Lung (tissue), 12 donors: Measurements from ENCODE around the gene A3GALT2. TPM values are rescaled to one million over a fixed set of nuclear protein-coding genes. Genes with fewer than 3 reads are reported as not detected.

Source experiments
- ATAC-seq: fragments of 200-7000 bp; cut with Tn5 transposase; one replicate; pipeline ENCODE4 v1.9.1; 2020; ENCODE audit warnings: moderate number of reproducible peaks; ENCODE audit not compliant: insufficient read depth, low FRiP score
- DNase-seq, 3 donors: peaks; one replicate each; pipeline ENCODE4 v3.0.0-alpha.2; 2013 to 2017
- H3K27ac ChIP-seq, 2 donors: one replicate each; pipeline ENCODE4 v1.5.1; 2013; ENCODE audit warnings: mild to moderate bottlenecking in 2 of 2, moderate library complexity in 2 of 2, control low read depth in 1 of 2, inconsistent platforms in 1 of 2, low read depth in 1 of 2, low read length in 1 of 2
- H3K27me3 ChIP-seq, 3 donors: one replicate each; pipeline ENCODE4 v1.5.1; 2013; ENCODE audit warnings: low read length in 2 of 3; ENCODE audit not compliant: control insufficient read depth in 3 of 3, insufficient read depth in 3 of 3
- H3K36me3 ChIP-seq, 4 donors: one replicate each; pipeline ENCODE4 v1.5.1; 2013; ENCODE audit warnings: low read length in 4 of 4, mild to moderate bottlenecking in 1 of 4, moderate library complexity in 1 of 4; ENCODE audit not compliant: control insufficient read depth in 4 of 4, insufficient read depth in 4 of 4
- H3K4me1 ChIP-seq, 5 donors: one replicate each; pipeline ENCODE4 v1.5.1; 2013; ENCODE audit warnings: low read length in 5 of 5, mild to moderate bottlenecking in 2 of 5, moderate library complexity in 1 of 5; ENCODE audit not compliant: control insufficient read depth in 5 of 5, insufficient read depth in 5 of 5
- H3K4me3 ChIP-seq: one replicate; pipeline ENCODE4 v1.5.1; 2013; ENCODE audit warnings: mild to moderate bottlenecking, control low read depth, moderate library complexity
- H3K9ac ChIP-seq, 2 donors: one replicate each; pipeline ENCODE4 v1.5.1; 2013; ENCODE audit warnings: low read length in 2 of 2, control low read depth in 1 of 2; ENCODE audit not compliant: insufficient read depth in 1 of 2
- H3K9me3 ChIP-seq, 4 donors: one replicate each; pipeline ENCODE4 v1.5.1; 2013; ENCODE audit warnings: low read length in 3 of 4, mild to moderate bottlenecking in 1 of 4, moderate library complexity in 1 of 4; ENCODE audit not compliant: control insufficient read depth in 4 of 4, insufficient read depth in 3 of 4
- WGBS, 2 donors: extraction: QIAGEN DNeasy Blood & Tissue Kit; methylation state at CpG; one replicate each; pipeline ENCODE4 v1.1.7; 2013; 5-methylcytosine and 5-hydroxymethylcytosine counted together
- polyA plus RNA-seq, 2 donors: library from polyadenylated mRNA; stranded (reverse); fragments of 200-250 nt; gene quantifications; one replicate each; pipeline ENCODE4 v1.2.1, GENCODE V29; 2013
- total RNA-seq, 2 donors: library from RNA; depleted of rRNA in 1 of 2; stranded (reverse); fragments of >200 nt in 1 of 2; gene quantifications; one replicate each; pipeline ENCODE4 v1.2.1, GENCODE V29; 2014 to 2021
- TF ChIP-seq, protein P1 (sequence below): IDR thresholded peaks from 2 replicates; pipeline ENCODE4 v1.5.1; 2012; ENCODE audit warnings: mild to moderate bottlenecking; ENCODE audit errors: control extremely low read depth, extremely low read depth
- donor health status: control.
- donor health status: control.
- donor health status: Bipolar disorder and iron deficiency.
- donor health status: healthy.
- donor health status: DM: yes; HTN: yes; CAD: no.

A3GALT2 gene
- total and polyA plus RNA-seq, 4 donors = 0.07 to 0.28 TPM; not detected in 2

DNA sequence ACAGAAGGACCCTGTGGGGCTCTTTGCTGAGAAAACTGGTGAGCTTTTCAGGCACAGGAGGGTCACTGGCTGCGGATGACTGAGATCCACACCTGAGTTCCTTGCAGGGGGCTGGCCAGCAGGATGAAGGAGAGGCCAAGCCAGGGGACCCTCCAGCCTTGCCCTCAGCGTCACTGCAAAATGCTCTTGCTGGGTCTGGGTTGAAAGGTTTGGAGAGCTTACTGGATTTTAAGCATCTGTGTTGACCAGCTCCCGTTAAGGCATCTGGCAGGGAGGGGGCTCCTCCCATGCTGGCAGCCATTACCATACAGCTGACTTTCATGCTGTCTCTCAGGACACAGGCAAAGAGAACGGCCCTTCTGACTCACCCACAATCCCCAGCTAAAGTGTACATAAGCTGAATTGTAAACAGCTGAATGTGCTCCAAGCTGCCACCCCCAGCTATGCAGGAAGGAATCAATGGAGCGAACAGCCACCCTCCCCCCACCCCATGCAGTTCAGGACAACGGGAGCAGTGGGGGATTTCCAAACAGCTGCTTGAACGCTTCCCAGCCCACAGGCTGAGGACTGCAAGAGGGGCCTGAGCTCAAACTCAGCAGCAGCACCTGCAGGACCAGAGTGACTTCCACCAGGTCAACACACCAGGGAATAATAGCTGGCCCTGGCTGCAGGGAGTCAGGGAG is 21.3 kb upstream of the A3GALT2 start:
- Histone ChIP-seq H3K27ac (peak overlapping the region; percentile 91 to 95), H3K9ac (peak overlapping the region; percentile 17 to 27), H3K36me3 (peaks cover 0 to 15% (median 4%) of the 10 kb centered on the region in 4 donors), H3K27me3 (no peaks in the 10 kb centered on the region), H3K9me3 (no peaks in the 10 kb centered on the region), H3K4me3 (no peak overlapping the region), H3K4me1 (peaks cover 36 to 78% (median 70%) of the 10 kb centered on the region in 5 donors)
- peak; percentile 88 to 94 (median 93) for DNase-seq
- TF ChIP-seq, protein P1, sequence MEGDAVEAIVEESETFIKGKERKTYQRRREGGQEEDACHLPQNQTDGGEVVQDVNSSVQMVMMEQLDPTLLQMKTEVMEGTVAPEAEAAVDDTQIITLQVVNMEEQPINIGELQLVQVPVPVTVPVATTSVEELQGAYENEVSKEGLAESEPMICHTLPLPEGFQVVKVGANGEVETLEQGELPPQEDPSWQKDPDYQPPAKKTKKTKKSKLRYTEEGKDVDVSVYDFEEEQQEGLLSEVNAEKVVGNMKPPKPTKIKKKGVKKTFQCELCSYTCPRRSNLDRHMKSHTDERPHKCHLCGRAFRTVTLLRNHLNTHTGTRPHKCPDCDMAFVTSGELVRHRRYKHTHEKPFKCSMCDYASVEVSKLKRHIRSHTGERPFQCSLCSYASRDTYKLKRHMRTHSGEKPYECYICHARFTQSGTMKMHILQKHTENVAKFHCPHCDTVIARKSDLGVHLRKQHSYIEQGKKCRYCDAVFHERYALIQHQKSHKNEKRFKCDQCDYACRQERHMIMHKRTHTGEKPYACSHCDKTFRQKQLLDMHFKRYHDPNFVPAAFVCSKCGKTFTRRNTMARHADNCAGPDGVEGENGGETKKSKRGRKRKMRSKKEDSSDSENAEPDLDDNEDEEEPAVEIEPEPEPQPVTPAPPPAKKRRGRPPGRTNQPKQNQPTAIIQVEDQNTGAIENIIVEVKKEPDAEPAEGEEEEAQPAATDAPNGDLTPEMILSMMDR = no peak
- WGBS, 2 donors = 23 to 46% methylated on average over 7 of the region's 7 CpGs
- peak; percentile 58 for ATAC-seq

DNA sequence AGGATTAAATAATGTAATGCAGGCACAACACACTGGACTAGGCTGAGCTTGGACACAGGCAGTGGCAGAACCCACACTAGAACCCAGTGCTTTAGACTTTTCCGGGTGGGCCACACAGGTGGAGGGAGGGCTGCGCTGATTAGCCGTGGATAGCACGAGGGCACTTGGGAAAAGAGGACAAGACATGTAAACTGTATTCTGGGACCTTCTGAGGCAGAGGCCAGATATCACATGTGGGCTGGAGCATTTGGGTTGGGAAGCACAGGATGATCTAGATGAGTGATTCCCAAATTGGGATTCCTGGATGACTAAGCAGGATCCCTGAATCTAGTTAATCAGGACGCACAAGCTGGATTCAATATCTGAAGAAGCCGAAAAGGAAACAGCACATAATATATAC is 20.3 kb upstream of the A3GALT2 start:
- TF ChIP-seq, protein P1 = no peak
- Histone ChIP-seq H3K4me3 (no peak overlapping the region), H3K9me3 (no peaks in the 10 kb centered on the region), H3K27ac (peak overlapping the region; percentile 20 to 95), H3K27me3 (no peaks in the 10 kb centered on the region), H3K36me3 (peaks cover 0 to 15% (median 4%) of the 10 kb centered on the region in 4 donors), H3K9ac (no peak overlapping the region), H3K4me1 (peaks cover 39 to 75% (median 60%) of the 10 kb centered on the region in 5 donors)
- ATAC-seq (no peak), DNase-seq (no peak)
- WGBS, 2 donors = 77 to 90% methylated on average over 6 of the region's 6 CpGs

DNA sequence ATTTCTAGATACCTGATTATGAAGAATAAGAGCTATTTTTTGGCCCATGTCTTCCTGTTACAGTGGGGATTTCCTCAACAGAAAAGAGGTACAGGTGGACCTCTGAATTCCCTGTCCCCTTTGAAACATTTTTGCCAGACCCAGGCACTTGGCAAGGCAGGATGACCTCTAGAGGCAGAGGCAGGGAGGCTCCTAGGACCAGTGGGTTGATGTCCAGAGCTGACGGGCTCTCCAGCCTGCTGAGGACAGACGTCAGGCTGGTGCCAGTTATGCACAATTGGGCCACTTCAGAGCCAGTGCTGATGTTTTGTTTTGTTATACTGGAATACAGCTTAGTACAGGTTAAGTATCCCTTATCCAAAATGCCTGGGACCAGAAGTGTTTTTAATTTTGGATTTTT is 18.5 kb upstream of the A3GALT2 start:
- WGBS, 2 donors = 32 to 39% methylated on average over 2 of the region's 2 CpGs
- ATAC-seq = no peak
- no peak for DNase-seq
- TF ChIP-seq, protein P1 = no peak
- Histone ChIP-seq H3K27me3 (no peaks in the 10 kb centered on the region), H3K9me3 (no peaks in the 10 kb centered on the region), H3K9ac (peak overlapping the region in 1 of 2 donors; percentile 30), H3K27ac (peak overlapping the region; percentile 94 to 95), H3K4me1 (peaks cover 35 to 74% (median 55%) of the 10 kb centered on the region in 5 donors), H3K36me3 (peaks cover 0 to 20% (median 5%) of the 10 kb centered on the region in 4 donors), H3K4me3 (no peak overlapping the region)
